GM18861 (cell line): ENCODE results near the gene IFNG.

ENCODE experiments used
- ATAC-seq: cut with Tn5 transposase; IDR thresholded peaks from one replicate; pipeline ENCODE4 v1.9.1; 2021; ENCODE audit not compliant: unreplicated experiment

The IFNG gene

DNA sequence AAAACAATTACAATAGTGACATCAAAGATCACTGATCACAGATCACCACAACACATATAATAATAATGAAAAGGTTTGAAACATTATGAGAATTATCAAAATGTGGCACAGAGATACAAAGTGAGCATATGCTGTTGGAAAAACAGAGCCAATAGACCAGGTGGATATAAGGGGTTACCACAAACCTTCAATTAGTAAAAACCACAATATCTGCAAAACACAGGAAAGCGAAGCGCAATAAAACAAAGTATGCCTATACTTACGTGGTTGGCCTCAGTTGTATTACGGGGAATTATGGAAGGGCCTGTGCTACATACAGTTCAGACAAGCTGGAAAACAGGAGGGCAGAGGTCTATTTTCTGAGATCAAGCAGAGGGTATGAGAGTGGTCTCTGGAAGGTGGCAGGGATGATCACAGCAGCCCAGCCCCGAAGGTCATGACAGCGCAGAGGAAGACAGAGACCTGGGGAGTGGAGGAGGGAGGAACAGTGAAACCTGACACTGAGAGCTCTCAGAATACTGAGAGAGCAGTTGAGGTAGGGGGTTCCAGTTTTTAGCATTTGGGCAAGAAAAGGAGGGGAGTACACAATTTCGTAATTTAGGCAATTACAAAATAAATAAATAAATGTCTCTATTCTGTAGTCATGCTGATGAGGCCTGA lies 41.3 kb downstream of the IFNG start:
- no peak for ATAC-seq

DNA sequence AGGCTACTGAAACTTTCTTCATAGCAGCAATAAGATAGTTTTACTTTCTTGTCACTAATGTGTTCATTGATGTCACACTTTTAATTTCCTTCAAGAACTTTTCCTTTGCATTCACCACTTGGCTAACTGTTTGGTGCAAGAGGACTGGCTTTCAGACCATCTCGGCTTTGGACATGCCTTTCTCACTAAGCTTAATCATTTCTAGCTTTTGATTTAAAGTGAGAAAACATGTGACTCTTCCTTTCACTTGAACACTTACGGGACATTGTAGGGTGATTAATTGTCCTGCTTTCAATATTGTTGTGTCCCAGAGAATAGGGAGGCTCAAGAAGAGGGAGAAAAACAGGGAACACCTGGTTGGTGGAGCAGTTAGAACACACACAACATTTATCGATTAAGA lies 41.9 kb downstream of the IFNG start:
- no peak for ATAC-seq

DNA sequence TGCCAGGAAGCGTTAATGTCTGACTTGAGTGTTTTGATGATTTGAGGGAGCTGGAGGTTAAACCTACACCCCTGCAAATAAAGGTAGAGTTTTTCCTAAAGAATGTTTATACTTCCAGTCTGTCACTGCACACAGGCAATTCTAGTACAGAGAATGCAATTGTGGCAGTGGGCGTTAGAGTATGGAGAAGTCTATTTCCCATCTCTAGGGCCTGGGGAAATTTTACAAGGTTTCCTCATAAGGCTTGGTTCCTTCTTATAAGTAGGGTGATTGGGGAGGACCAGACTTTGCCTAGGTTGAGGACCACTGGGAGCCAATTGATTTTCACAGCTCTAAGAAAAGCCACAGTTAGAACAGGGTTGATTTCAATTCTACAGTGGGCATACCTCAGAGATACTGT lies 44.3 kb downstream of the IFNG start:
- no peak for ATAC-seq

DNA sequence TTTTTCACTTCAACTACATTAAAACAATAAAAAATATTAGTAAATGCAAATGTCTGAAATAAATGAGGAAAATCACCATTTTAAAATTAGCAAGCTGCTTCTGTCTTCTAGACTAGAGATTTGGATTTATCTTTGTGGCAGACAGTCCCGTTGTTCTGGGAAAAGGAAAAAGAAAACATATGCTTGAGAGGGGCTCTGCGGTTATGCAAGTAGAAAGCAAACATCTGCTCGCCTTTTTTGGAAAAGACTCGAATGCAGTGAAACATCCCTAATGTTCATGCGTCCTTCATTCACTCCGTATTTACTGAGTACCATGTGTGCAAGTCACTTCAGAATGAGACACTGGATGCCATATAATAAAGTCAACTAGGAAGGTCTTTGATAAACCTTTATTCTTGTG lies 44.9 kb downstream of the IFNG start:
- ATAC-seq, result no peak

DNA sequence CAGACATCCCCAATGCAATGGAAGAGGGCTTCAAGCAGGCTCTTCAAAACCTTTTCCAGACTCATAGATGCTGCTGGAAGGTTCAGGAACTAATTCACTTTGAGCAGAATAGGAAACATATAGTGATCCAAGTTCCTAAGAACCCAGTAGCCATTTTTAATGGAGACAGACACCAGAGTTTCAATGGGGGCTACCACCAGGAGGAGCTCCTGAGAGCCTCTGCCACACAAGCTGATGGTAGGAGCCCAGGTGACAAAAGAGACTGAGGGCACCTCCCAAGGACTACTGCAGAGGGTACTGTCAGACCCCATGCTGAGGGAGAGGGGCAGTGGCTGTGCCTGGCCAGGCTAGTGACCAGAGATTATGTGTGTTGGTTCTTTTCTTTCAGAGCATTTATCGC lies 45.9 kb downstream of the IFNG start:
- ATAC-seq, result no peak

DNA sequence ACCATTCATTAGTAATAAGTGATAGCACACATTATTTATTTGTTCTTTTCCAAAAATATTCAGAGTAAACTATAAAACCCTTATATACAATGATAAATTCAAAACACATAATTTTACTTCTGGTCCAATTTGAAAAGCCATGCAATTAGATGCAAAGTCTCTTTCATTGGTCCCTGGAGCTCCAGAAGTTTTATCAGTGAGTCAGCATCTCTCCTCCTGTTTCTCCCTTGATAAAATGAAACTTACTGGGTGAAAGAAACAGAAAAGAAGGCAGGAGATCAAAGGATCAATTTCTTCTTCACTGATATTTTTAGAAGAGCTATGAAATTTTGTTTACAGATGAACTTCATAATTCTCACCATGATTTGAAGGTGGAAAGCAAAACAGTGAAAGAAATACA lies 47.5 kb downstream of the IFNG start:
- ATAC-seq, result no peak

DNA sequence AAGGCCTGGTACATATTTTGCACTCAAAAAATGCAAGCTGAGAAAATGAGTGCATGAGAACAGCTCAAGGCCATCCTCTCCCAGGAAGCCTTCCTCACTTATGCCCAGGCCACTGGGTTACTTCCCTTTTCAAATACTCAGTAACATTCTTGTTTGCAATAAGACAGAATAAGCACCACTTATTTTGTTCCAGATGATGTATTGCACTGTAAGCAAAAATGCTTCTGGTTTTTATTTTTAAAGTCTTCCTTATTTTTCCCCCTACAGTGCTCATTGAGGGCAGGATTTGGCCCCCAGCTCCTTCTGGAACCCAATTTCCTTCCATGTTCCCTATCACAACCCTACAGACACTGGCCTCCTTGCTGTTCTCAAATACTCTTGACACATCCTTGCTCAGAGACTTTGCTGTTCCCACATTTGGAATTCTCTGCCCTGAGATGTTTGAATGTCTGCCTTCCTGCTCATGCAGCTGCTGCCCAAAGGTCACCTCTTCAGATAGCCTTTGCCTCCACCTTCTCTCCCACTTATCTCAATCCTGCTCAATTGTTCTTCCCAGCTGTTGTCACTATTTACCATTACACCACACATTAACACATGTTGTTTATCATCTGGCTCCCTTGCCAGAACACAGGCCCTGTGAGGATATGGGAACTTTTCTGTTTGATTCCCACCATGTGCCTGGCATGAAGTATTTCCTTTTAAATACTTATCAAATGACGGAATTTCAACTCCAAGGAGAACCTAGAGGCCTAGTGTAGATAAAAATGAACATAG lies 49.9 kb downstream of the IFNG start:
- ATAC-seq, result no peak

DNA sequence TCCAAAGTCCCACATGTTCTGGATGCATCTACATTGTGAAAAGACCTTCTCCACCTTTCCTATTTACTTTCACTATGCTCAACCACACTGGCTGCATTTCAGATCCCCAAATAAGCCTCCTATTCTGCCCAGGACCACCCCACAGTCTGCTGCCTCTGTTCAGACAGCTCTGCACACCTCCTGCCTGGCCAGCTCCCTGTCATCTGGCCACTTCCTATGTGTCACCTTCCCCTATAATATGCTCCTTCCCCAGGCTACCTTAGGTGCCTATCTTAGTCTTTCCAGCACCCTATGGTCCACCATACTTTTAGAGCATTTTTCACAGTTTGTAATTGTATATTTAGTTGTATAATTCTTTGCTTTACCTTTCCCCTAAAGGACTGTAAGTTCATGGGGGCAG lies 50.5 kb downstream of the IFNG start:
- ATAC-seq, result no peak

DNA sequence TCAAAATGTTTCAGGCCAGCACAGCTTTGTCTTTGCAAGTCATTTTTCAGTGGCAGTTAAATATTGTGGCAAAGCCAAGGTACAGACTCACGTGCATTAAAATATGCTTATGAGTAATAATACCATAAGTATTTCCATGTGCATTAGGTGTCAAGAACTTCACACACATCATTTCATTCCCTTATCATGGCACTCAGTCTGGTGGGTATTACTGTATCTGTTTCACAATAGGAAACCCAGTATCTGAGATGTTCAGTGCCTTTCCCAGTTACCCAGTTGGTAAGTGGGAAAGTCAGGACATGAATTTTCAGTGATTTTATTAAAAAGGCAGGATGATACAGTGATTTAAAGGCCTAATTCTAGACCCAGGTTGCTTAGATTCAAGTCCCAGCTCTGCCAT lies 52.9 kb downstream of the IFNG start:
- no peak for ATAC-seq

DNA sequence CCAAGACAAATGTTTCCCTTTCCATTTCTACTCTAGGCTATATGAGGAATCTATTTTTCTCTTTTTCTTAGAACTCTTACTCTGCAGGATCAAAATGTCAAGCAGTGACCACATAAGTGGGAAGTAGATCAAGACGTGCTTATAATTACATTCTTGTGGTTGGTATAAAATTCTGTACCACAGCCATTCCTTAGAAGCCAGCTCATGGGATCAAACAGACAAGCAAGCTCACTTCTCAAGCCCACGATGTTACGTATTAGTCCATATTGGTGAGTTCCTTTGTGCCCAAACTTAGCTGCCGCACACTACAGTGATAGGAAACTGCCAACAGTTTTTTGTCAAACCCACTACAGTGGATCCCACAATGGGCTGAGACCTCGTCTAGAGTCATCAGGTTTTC lies 53.4 kb downstream of the IFNG start:
- ATAC-seq, result no peak
